Fibroblast of lung (primary cell): ENCODE data around the gene IL1RAPL2. TPM values are rescaled to one million over a fixed set of nuclear protein-coding genes. Genes with fewer than 3 reads are reported as not detected.
"Not testable (repeated sequence)": the region's sequence is repeated elsewhere in the genome, so short reads cannot be mapped to it uniquely, and the experiment has no call there.

Source experiments
- DNase-seq, 2 donors: peaks; one replicate each; pipeline versions ENCODE4 v3.0.0 to v3.0.0-alpha.2; 2010; ENCODE audit warnings: low read depth in 2 of 2
- H2AFZ ChIP-seq: 2 replicates; pipeline ENCODE4 v1.5.1; 2012; ENCODE audit warnings: low read length, control low read depth, inconsistent platforms
- H3K27ac ChIP-seq: 2 replicates; pipeline ENCODE4 v1.5.1; 2011; ENCODE audit warnings: low read length, control low read depth; ENCODE audit not compliant: insufficient read depth
- H3K27me3 ChIP-seq: 2 replicates; pipeline ENCODE4 v1.5.1; 2011; ENCODE audit warnings: mild to moderate bottlenecking, low read length; ENCODE audit not compliant: control insufficient read depth, insufficient read depth
- H3K36me3 ChIP-seq: 2 replicates; pipeline ENCODE4 v1.5.1; 2011; ENCODE audit warnings: low read length; ENCODE audit not compliant: control insufficient read depth, insufficient read depth
- H3K4me1 ChIP-seq: 2 replicates; pipeline ENCODE4 v1.5.1; 2011; ENCODE audit warnings: low read length; ENCODE audit not compliant: control insufficient read depth, insufficient read depth; ENCODE audit errors: extremely low read depth
- H3K4me2 ChIP-seq: 2 replicates; pipeline ENCODE4 v1.5.1; 2011; ENCODE audit warnings: low read length, control low read depth; ENCODE audit not compliant: insufficient read depth; ENCODE audit errors: extremely low read depth
- H3K4me3 ChIP-seq, 4 experiments: fragments of 200-600 bp in 1 of 4; sonication (generic) in 1 of 4; replicated peaks in 1 of 4; 2 replicates each; pipeline ENCODE4 v1.5.1; 2011 to 2016; ENCODE audit warnings: low read length in 4 of 4, low read depth in 3 of 4, mild to moderate bottlenecking in 3 of 4, control low read depth in 2 of 4, inconsistent platforms in 1 of 4, mixed read lengths in 1 of 4; ENCODE audit not compliant: insufficient read depth in 1 of 4; ENCODE audit errors: control extremely low read depth in 1 of 4
- H3K79me2 ChIP-seq: 2 replicates; pipeline ENCODE4 v1.5.1; 2012; ENCODE audit warnings: mild to moderate bottlenecking, low read length, inconsistent platforms; ENCODE audit not compliant: control insufficient read depth, insufficient read depth
- H3K9ac ChIP-seq: 2 replicates; pipeline ENCODE4 v1.5.1; 2011; ENCODE audit warnings: mild to moderate bottlenecking, low read length, control low read depth; ENCODE audit not compliant: insufficient read depth
- H3K9me3 ChIP-seq: 2 replicates; pipeline ENCODE4 v1.5.1; 2012; ENCODE audit warnings: low read depth, low read length; ENCODE audit not compliant: control insufficient read depth, insufficient read depth
- H4K20me1 ChIP-seq: 2 replicates; pipeline ENCODE4 v1.5.1; 2011; ENCODE audit warnings: low read length; ENCODE audit not compliant: control insufficient read depth, insufficient read depth; ENCODE audit errors: extremely low read depth
- EZH2 ChIP-seq: IDR thresholded peaks from 2 replicates; pipeline ENCODE4 v1.5.1; 2012; ENCODE audit warnings: low read length, control low read depth, mild to moderate bottlenecking; ENCODE audit errors: missing control alignments
- polyA plus RNA-seq, 2 donors: library from polyadenylated mRNA; depleted of rRNA in 1 of 2; stranded (reverse) in 1 of 2; unstranded in 1 of 2; fragments of >200 nt; gene quantifications; 2 replicates each; pipeline ENCODE4 v1.2.1, GENCODE V29; 2011 to 2012; ENCODE audit warnings: missing spikeins in 1 of 2
- total RNA-seq: library from RNA; depleted of rRNA; stranded (reverse); fragments of >200 nt; gene quantifications from 2 replicates; pipeline ENCODE4 v1.2.1, GENCODE V29; 2014
- TF ChIP-seq, protein P1 (sequence below), 2 donors: IDR thresholded peaks in 1 of 2; conservative IDR thresholded peaks in 1 of 2; 1 replicate in 1 of 2; 2 replicates in 1 of 2; pipeline ENCODE4 v1.5.1; 2011 to 2012; ENCODE audit warnings: low read length in 2 of 2, control low read depth in 1 of 2, inconsistent platforms in 1 of 2, low read depth in 1 of 2, mild to moderate bottlenecking in 1 of 2

The IL1RAPL2 gene
- total and polyA plus RNA-seq, 2 donors (not counting 1 experiment from before 2014, with no cell fraction given): 0.22 TPM; not detected in 1

DNA sequence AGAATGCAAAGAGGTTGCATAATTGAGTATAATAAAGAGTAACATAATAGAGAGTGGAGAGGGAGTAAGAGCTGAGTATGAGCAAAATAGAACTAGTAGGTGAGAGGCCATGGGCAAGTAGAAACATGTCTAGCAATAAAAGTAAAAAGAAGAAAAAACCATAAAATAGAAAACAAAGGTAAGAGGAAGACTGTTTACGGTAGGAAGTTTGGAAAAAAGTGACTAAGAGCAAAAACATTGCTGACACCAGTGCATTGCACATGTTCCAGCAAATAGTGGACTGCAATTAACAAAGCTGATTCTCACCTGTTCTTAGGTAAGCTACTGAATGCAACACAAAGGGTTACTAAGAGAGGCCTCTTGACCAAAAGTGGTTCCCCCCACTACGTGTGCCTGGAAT, 451.6 kb downstream of the IL1RAPL2 start:
- Histone ChIP-seq H3K4me1 (no peaks in the 10 kb centered on the region), H3K9ac (no peak overlapping the region), H3K36me3 (no peaks in the 10 kb centered on the region), H3K9me3 (no peaks in the 10 kb centered on the region), H3K27ac (no peak overlapping the region), H4K20me1 (no peaks in the 10 kb centered on the region), H3K79me2 (no peaks in the 10 kb centered on the region), H2AFZ (no peak overlapping the region), H3K4me2 (no peak overlapping the region), H3K4me3 (no peak overlapping the region), H3K27me3 (no peaks in the 10 kb centered on the region)
- no peak for DNase-seq
- no peak for TF ChIP-seq EZH2
- TF ChIP-seq, protein P1, sequence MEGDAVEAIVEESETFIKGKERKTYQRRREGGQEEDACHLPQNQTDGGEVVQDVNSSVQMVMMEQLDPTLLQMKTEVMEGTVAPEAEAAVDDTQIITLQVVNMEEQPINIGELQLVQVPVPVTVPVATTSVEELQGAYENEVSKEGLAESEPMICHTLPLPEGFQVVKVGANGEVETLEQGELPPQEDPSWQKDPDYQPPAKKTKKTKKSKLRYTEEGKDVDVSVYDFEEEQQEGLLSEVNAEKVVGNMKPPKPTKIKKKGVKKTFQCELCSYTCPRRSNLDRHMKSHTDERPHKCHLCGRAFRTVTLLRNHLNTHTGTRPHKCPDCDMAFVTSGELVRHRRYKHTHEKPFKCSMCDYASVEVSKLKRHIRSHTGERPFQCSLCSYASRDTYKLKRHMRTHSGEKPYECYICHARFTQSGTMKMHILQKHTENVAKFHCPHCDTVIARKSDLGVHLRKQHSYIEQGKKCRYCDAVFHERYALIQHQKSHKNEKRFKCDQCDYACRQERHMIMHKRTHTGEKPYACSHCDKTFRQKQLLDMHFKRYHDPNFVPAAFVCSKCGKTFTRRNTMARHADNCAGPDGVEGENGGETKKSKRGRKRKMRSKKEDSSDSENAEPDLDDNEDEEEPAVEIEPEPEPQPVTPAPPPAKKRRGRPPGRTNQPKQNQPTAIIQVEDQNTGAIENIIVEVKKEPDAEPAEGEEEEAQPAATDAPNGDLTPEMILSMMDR (conservative IDR thresholded peaks at IDR 0.05 in 1 of 2, IDR thresholded peaks at IDR 0.05 in 1 of 2; ENCODE audit: low read depth in 1 of 2, low read length in 2 of 2): no peak

DNA sequence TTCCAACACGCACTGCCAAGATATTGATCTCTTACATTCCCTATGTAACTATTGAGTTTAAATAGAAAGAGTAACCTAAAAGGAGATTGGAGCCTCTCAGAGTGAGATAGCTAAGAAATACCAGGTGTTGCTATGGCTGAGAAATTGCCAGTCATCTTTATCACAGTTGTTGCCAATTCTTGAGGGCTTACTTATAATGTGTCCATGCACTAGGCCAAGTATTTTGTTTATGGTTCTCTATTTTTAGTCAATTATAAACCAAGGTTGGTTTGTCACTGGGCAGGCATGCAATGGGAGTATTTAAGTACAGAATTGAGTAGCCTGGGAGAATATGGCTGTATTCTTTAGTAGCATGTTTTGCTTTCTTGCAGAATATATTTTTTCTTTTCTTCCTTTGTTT, 452.9 kb downstream of the IL1RAPL2 start:
- H3K4me1 ChIP-seq: no peaks in the 10 kb centered on the region
- H3K4me3 ChIP-seq: no peak overlapping the region
- no peaks in the 10 kb centered on the region for H3K27me3 ChIP-seq
- no peak overlapping the region for H2AFZ ChIP-seq
- no peak for DNase-seq
- no peak overlapping the region for H3K4me2 ChIP-seq
- no peaks in the 10 kb centered on the region for H3K9me3 ChIP-seq
- no peak overlapping the region for H3K27ac ChIP-seq
- TF ChIP-seq EZH2: no peak
- TF ChIP-seq, protein P1 (conservative IDR thresholded peaks at IDR 0.05 in 1 of 2, IDR thresholded peaks at IDR 0.05 in 1 of 2; ENCODE audit: low read depth in 1 of 2, low read length in 2 of 2): no peak
- no peaks in the 10 kb centered on the region for H3K79me2 ChIP-seq
- H3K9ac ChIP-seq: no peak overlapping the region
- no peaks in the 10 kb centered on the region for H3K36me3 ChIP-seq
- no peaks in the 10 kb centered on the region for H4K20me1 ChIP-seq

DNA sequence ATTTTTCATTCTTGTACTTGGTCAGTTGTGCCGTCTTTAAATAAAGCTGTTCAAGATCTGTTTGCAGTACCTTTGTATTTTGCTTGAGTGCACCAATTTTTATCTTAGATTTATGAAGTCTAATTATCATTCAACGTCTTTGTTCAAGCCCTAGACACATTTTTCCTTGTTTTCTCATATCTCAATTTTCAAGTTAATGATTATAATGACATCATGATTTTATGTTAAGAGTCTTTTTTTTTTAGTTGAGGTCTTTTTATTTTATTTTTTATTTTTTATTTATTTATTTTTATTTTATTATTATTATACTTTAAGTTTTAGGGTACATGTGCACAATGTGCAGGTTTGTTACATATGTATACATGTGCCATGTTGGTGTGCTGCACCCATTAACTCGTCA, 463.0 kb downstream of the IL1RAPL2 start:
- H3K9ac ChIP-seq, H3K4me1 ChIP-seq, H3K27me3 ChIP-seq, H3K4me2 ChIP-seq, H3K9me3 ChIP-seq, H3K36me3 ChIP-seq, H3K79me2 ChIP-seq, H3K27ac ChIP-seq, DNase-seq, H2AFZ ChIP-seq, H3K4me3 ChIP-seq, H4K20me1 ChIP-seq: not testable (repeated sequence)
